ENCODE measurements around the gene GNB5.

DNA sequence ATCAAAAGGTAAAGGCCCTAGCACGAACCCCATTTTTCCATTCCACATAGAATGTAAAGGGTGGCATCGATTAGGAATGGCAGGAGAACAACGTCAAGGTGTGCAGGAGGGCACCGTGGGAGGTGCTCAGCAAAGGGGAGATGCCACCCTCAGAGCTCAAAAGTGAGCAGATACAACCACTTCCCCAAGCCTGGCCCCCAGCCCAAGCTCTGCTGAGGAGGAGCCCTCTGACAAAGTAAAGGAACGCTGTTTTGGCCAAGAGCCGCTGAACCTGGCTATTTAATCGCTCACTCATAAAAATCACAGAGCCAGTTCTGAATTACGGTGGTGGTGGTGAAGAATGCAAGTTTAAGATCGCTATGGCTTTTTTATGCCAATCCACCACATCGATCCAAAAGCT is 12.4 kb downstream of the GNB5 start:
- TF ChIP-seq NFE2L2 (IDR thresholded peaks at IDR 0.05; ENCODE audit: low read length) (no peak), TCF12 (IDR thresholded peaks at IDR 0.05) (no peak), TCF12 (CRISPR knock-in tag; IDR thresholded peaks at IDR 0.05) (no peak)

All from HepG2 (cell line).